GM12891 (cell line): Measurements from ENCODE around the gene RGS7.

Experiments
- DNase-seq: peaks from one replicate; pipeline ENCODE4 v3.0.0; 2011; ENCODE audit warnings: low spot score; ENCODE audit not compliant: insufficient read length
- FAIRE-seq: peaks from 2 replicates; lab custom pipeline; 2011; peaks lifted over from hg19 to GRCh38; lab: Jason Lieb, UNC
- PAX5 ChIP-seq: IDR thresholded peaks from 2 replicates; pipeline ENCODE4 v1.6.1; 2011; ENCODE audit warnings: low read length, moderate library complexity, mild to moderate bottlenecking; ENCODE audit not compliant: insufficient read depth, severe bottlenecking
- POLR2A ChIP-seq: IDR thresholded peaks from 2 replicates; pipeline ENCODE4 v1.6.1; 2011; ENCODE audit warnings: low read depth, low read length, control low read depth
- POLR2AphosphoS5 ChIP-seq: IDR thresholded peaks from 2 replicates; pipeline ENCODE4 v1.6.1; 2011; ENCODE audit warnings: low read depth, low read length, control low read depth
- POU2F2 ChIP-seq: IDR thresholded peaks from 2 replicates; pipeline ENCODE4 v1.6.1; 2011; ENCODE audit warnings: low read depth, mild to moderate bottlenecking, control low read depth, low read length, moderate library complexity
- SPI1 ChIP-seq: IDR thresholded peaks from 2 replicates; pipeline ENCODE4 v1.6.1; 2011; ENCODE audit warnings: low read depth, low read length, control low read depth
- TAF1 ChIP-seq: IDR thresholded peaks from 2 replicates; pipeline ENCODE4 v1.6.1; 2011; ENCODE audit warnings: low read depth, low read length, control low read depth

RGS7 gene

GRCh38 chr1:241375886-241376285 lies 18.9 kb upstream of the RGS7 start:
- TF ChIP-seq POU2F2 (no peak), POLR2A (no peak), POLR2AphosphoS5 (no peak), SPI1 (no peak), PAX5 (no peak), TAF1 (no peak)
- no peak for FAIRE-seq
- DNase-seq: no peak

GRCh38 chr1:241366196-241366595 lies 9.2 kb upstream of the RGS7 start:
- no peak for FAIRE-seq
- no peak for DNase-seq
- TF ChIP-seq POU2F2: no peak
- no peak for TF ChIP-seq POLR2A
- TF ChIP-seq SPI1: no peak
- no peak for TF ChIP-seq POLR2AphosphoS5
- TF ChIP-seq TAF1: no peak
- no peak for TF ChIP-seq PAX5

- TF ChIP-seq POLR2AphosphoS5: no peak
- no peak for TF ChIP-seq PAX5
- no peak for TF ChIP-seq TAF1
- TF ChIP-seq SPI1: no peak
- TF ChIP-seq POLR2A: no peak
- TF ChIP-seq POU2F2: no peak
- DNase-seq (no peak), FAIRE-seq (no peak)
These were observed 5.3 kb upstream of the RGS7 start for GRCh38 chr1:241362350-241362749.

- DNase-seq (no peak), FAIRE-seq (no peak)
- no peak for TF ChIP-seq POU2F2
- no peak for TF ChIP-seq POLR2AphosphoS5
- TF ChIP-seq PAX5: no peak
- TF ChIP-seq TAF1: no peak
- no peak for TF ChIP-seq SPI1
- no peak for TF ChIP-seq POLR2A
These were observed 648 bp upstream of the RGS7 start for GRCh38 chr1:241357366-241358340.

GRCh38 chr1:241356187-241356518 lies 852 bp downstream of the RGS7 start:
- FAIRE-seq (no peak), DNase-seq (no peak)
- TF ChIP-seq POU2F2 (no peak), TAF1 (no peak), SPI1 (no peak), POLR2A (no peak), POLR2AphosphoS5 (no peak), PAX5 (no peak)

- no peak for DNase-seq
- TF ChIP-seq SPI1 (no peak), POU2F2 (no peak), TAF1 (no peak), POLR2AphosphoS5 (no peak), PAX5 (no peak), POLR2A (no peak)
- no peak for FAIRE-seq
These were observed 1.5 kb downstream of the RGS7 start for GRCh38 chr1:241355311-241356010.

GRCh38 chr1:241352401-241352800 lies 4.6 kb downstream of the RGS7 start:
- DNase-seq (no peak), FAIRE-seq (no peak)
- TF ChIP-seq TAF1: no peak
- no peak for TF ChIP-seq PAX5
- TF ChIP-seq POU2F2: no peak
- TF ChIP-seq POLR2AphosphoS5: no peak
- no peak for TF ChIP-seq SPI1
- TF ChIP-seq POLR2A: no peak

GRCh38 chr1:241351841-241352240 lies 5.2 kb downstream of the RGS7 start:
- no peak for FAIRE-seq
- no peak for DNase-seq
- TF ChIP-seq SPI1: no peak
- no peak for TF ChIP-seq TAF1
- no peak for TF ChIP-seq PAX5
- TF ChIP-seq POU2F2: no peak
- TF ChIP-seq POLR2AphosphoS5: no peak
- no peak for TF ChIP-seq POLR2A

GRCh38 chr1:241343956-241344355 lies 13.0 kb downstream of the RGS7 start:
- TF ChIP-seq PAX5 (no peak), POLR2A (no peak), POU2F2 (no peak), SPI1 (no peak), POLR2AphosphoS5 (no peak), TAF1 (no peak)
- no peak for FAIRE-seq
- no peak for DNase-seq
